Heart left ventricle (tissue), 16 donors: ENCODE measurements around the gene LRP1. TPM values are rescaled to one million over a fixed set of nuclear protein-coding genes. Genes with fewer than 3 reads are reported as not detected.

Experiments used
- ATAC-seq, 4 donors: fragments of 200-7000 bp; cut with Tn5 transposase; one replicate each; pipeline ENCODE4 v1.9.1; 2020 to 2022; ENCODE audit warnings: moderate library complexity in 4 of 4, mild to moderate bottlenecking in 3 of 4, moderate number of reproducible peaks in 1 of 4
- DNase-seq, 5 donors: peaks; one replicate each; pipeline ENCODE4 v3.0.0-alpha.2; 2020
- H3K27ac ChIP-seq, 12 donors: fragments of 200-600 bp; sonication (generic) in 4 of 12; one replicate each; pipeline versions ENCODE4 v1.5.0 to v1.8.0; 2016 to 2022; ENCODE audit warnings: mild to moderate bottlenecking in 2 of 12
- H3K27me3 ChIP-seq, 9 donors: fragments of 200-600 bp; sonication (generic) in 2 of 9; one replicate each; pipeline versions ENCODE4 v1.5.1 to v1.8.0; 2016 to 2022; ENCODE audit warnings: mild to moderate bottlenecking in 3 of 9
- H3K36me3 ChIP-seq, 9 donors: fragments of 200-600 bp; sonication (generic) in 2 of 9; one replicate each; pipeline versions ENCODE4 v1.5.0 to v1.8.0; 2018 to 2022; ENCODE audit warnings: mild to moderate bottlenecking in 2 of 9
- H3K4me1 ChIP-seq, 12 donors: fragments of 200-600 bp; sonication (generic) in 4 of 12; one replicate each; pipeline versions ENCODE4 v1.5.0 to v1.8.0; 2016 to 2022; ENCODE audit warnings: mild to moderate bottlenecking in 3 of 12
- H3K4me3 ChIP-seq, 12 donors: fragments of 200-600 bp; sonication (generic) in 4 of 12; one replicate each; pipeline versions ENCODE4 v1.5.0 to v1.8.0; 2017 to 2022; ENCODE audit warnings: mild to moderate bottlenecking in 9 of 12, moderate library complexity in 4 of 12
- H3K9me3 ChIP-seq, 12 donors: fragments of 200-600 bp; sonication (generic) in 4 of 12; one replicate each; pipeline versions ENCODE4 v1.5.0 to v1.8.0; 2016 to 2022; ENCODE audit warnings: mild to moderate bottlenecking in 1 of 12
- POLR2A ChIP-seq, 2 donors: fragments of 450-650 bp; IDR thresholded peaks; one replicate each; pipeline ENCODE4 v1.6.1; 2017; ENCODE audit warnings: antibody characterized with exemption in 2 of 2, mild to moderate bottlenecking in 2 of 2, moderate library complexity in 2 of 2
- WGBS, 4 donors: extraction: QIAGEN DNeasy Blood & Tissue Kit in 2 of 4; methylation state at CpG; one replicate each; pipeline versions ENCODE4 v1.1.5 to v1.1.7; 2013 to 2018; 5-methylcytosine and 5-hydroxymethylcytosine counted together
- intact Hi-C, 10 donors: fragments of 100-400 bp; cut with DNase I; formaldehyde crosslinking; loops; one replicate each; pipeline versions ENCODE4 v1.11.1 to v1.14.2; 2022
- polyA plus RNA-seq, 2 donors: library from polyadenylated mRNA; stranded (reverse); fragments of 200-250 nt; gene quantifications; one replicate each; pipeline ENCODE4 v1.2.3, GENCODE V29; 2013
- total RNA-seq, 9 donors: library from RNA; depleted of rRNA in 2 of 9; stranded (reverse); fragments of >200 nt in 2 of 9; fragmentation: NEBNext Ultra II Directional in 3 of 9; extraction: Animal tissue kit (Norgen Biotek cat#: 25700) in 3 of 9; gene quantifications; one replicate each; pipeline versions ENCODE4 v1.1.0 to v1.2.4, GENCODE V29; 2016 to 2023
- TF ChIP-seq, protein P1 (sequence below), 12 donors: fragments of 200-600 bp; sonication (generic) in 4 of 12; IDR thresholded peaks; one replicate each; pipeline versions ENCODE4 v1.5.0 to v1.8.0; 2018 to 2022; ENCODE audit warnings: antibody characterized with exemption in 12 of 12, mild to moderate bottlenecking in 5 of 12
- donor health status: ischemic (EF 13 %, LVEDD 7.1; RV severe dilation, severe dysfunction).
- donor health status: healthy with polysubstance abuse.
- donor health status: DM: no; HTN: yes; CAD: no.
- donor health status: DM: no; HTN: no; CAD: no.
- donor health status: ischemic (EF 25% LVEDD 6.9; RV normal size, moderate dysfunction).
- donor health status: ischemic (EF 25% LVEDD 5.7; RV mildly dilated, moderate dysfunction).
- donor health status: healthy.
- donor health status: DM: yes; HTN: yes; CAD: no.
- donor health status: ischemic (EF 35%, LVEDD 5.7; RV mildly dilated, moderate dysfunction).
- donor health status: nonischemic (EF 11% LVEDD 7.7; RV severe dilation, severe dysfunction).
- donor health status: DM: yes; HTN: yes; CAD: no.
- donor health status: PGD.
- donor health status: ischemic (EF 29% LVEDD 5.4; RV normal size, mild dysfunction).
- donor health status: nonischemic (EF 23%, LVEDD 6.1; RV moderate dilation, normal function).

Gene LRP1
- total and polyA plus RNA-seq, 11 donors, result 23.0 to 316 (median 69.0) TPM

DNA sequence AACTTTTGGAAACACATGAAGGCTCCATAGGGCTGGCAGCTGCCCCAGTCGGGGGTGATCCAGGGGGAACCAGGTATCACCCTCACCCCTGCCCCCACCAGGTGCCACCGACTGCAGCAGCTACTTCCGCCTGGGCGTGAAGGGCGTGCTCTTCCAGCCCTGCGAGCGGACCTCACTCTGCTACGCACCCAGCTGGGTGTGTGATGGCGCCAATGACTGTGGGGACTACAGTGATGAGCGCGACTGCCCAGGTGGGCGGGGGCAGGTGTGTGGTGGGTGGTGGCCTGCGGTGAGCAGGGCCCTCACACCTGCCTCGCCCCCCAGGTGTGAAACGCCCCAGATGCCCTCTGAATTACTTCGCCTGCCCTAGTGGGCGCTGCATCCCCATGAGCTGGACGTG lies 66.0 kb downstream of the LRP1 start:
- intact Hi-C loops, result no loop called here
- no peaks in the 10 kb centered on the region for H3K9me3 ChIP-seq
- peaks cover 0 to 17% (median 8%) of the 10 kb centered on the region in 12 donors for H3K4me1 ChIP-seq
- TF ChIP-seq, protein P1, sequence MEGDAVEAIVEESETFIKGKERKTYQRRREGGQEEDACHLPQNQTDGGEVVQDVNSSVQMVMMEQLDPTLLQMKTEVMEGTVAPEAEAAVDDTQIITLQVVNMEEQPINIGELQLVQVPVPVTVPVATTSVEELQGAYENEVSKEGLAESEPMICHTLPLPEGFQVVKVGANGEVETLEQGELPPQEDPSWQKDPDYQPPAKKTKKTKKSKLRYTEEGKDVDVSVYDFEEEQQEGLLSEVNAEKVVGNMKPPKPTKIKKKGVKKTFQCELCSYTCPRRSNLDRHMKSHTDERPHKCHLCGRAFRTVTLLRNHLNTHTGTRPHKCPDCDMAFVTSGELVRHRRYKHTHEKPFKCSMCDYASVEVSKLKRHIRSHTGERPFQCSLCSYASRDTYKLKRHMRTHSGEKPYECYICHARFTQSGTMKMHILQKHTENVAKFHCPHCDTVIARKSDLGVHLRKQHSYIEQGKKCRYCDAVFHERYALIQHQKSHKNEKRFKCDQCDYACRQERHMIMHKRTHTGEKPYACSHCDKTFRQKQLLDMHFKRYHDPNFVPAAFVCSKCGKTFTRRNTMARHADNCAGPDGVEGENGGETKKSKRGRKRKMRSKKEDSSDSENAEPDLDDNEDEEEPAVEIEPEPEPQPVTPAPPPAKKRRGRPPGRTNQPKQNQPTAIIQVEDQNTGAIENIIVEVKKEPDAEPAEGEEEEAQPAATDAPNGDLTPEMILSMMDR (IDR thresholded peaks at IDR 0.05), result no peak
- no peak for TF ChIP-seq POLR2A (IDR thresholded peaks at IDR 0.05)
- H3K4me3 ChIP-seq, result no peak overlapping the region
- no peak overlapping the region for H3K27ac ChIP-seq
- no peak for ATAC-seq
- DNase-seq, result no peak
- H3K27me3 ChIP-seq, result no peaks in the 10 kb centered on the region
- peaks cover 0 to 99% (median 88%) of the 10 kb centered on the region in 9 donors for H3K36me3 ChIP-seq
- WGBS, 4 donors, result 90 to 94% (median 93%) methylated on average over 13 to 18 of the region's 18 CpGs

DNA sequence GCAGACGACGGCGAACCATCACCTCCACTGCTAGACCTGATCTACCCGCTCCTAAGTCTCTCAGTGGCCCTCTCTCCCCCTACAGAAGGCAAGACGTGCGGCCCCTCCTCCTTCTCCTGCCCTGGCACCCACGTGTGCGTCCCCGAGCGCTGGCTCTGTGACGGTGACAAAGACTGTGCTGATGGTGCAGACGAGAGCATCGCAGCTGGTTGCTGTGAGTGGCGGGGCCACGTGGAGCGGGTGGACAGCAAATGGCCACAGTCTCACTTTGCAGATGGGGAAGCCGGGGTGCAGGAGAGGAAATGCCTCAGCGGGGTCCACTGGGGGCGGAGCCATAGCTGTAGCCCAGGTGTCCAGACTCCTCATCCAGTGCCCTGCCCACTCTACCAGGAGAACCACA lies 66.9 kb downstream of the LRP1 start:
- Histone ChIP-seq H3K4me1 (peaks cover 0 to 8% (median 2%) of the 10 kb centered on the region in 12 donors), H3K4me3 (no peak overlapping the region), H3K27me3 (no peaks in the 10 kb centered on the region), H3K36me3 (peaks cover 0 to 99% (median 96%) of the 10 kb centered on the region in 9 donors), H3K27ac (no peak overlapping the region), H3K9me3 (no peaks in the 10 kb centered on the region)
- intact Hi-C loops, result no loop called here
- WGBS, 4 donors, result 87 to 91% (median 89%) methylated on average over 18 to 19 of the region's 19 CpGs
- ATAC-seq, result no peak
- TF ChIP-seq POLR2A (IDR thresholded peaks at IDR 0.05), result no peak
- TF ChIP-seq, protein P1 (IDR thresholded peaks at IDR 0.05), result no peak
- DNase-seq, result no peak

DNA sequence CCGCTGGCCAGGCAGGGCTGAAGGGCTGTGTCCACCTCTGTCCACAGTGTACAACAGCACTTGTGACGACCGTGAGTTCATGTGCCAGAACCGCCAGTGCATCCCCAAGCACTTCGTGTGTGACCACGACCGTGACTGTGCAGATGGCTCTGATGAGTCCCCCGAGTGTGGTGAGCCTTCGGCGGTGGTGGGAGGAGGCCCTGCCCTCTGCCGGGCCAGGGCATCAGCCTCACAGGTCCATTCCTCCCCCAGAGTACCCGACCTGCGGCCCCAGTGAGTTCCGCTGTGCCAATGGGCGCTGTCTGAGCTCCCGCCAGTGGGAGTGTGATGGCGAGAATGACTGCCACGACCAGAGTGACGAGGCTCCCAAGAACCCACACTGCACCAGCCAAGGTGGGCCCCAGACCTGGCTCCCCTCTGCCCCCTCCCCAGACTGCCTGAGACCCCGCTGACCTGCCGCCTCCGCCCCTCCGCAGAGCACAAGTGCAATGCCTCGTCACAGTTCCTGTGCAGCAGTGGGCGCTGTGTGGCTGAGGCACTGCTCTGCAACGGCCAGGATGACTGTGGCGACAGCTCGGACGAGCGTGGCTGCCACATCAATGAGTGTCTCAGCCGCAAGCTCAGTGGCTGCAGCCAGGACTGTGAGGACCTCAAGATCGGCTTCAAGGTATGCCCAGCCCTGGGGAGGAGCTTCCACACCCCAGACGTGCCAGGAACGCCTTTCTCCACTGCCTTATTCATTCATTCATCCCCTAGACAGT lies 67.5 kb downstream of the LRP1 start:
- intact Hi-C loops, result no loop called here
- no peak for ATAC-seq
- 76 to 89% (median 84%) methylated on average over 10 to 34 of the region's 34 CpGs for WGBS, 4 donors

DNA sequence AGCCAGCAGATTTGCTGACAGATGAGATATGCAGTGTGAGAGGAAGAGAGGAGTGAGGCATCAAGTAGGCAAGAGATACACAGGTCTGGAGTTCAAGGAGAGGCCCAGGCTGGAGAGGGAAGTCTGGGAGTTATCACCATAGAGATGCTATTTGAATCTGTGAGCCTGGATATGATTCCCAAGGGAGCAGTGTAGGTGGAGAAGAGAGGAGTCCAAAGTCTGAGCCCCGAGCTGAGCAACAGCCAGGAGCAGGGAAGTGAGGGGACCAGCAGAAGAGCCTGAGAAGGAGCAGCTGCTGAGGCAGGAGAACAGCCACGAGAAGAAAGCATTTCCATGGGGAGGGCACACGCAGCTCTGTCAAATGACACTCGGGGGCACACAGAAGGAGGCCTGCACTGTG lies 68.2 kb downstream of the LRP1 start:
- Histone ChIP-seq H3K36me3 (peaks cover 0 to 99% (median 96%) of the 10 kb centered on the region in 9 donors), H3K4me1 (no peaks in the 10 kb centered on the region), H3K4me3 (no peak overlapping the region), H3K9me3 (no peaks in the 10 kb centered on the region), H3K27ac (no peak overlapping the region), H3K27me3 (no peaks in the 10 kb centered on the region)
- ATAC-seq (no peak), DNase-seq (no peak)
- WGBS, 4 donors, result 65 to 79% (median 76%) methylated on average over 4 of the region's 4 CpGs
- no peak for TF ChIP-seq POLR2A (IDR thresholded peaks at IDR 0.05)
- TF ChIP-seq, protein P1 (IDR thresholded peaks at IDR 0.05), result no peak
- intact Hi-C loops, result no loop called here

More for the DNA sequence above, 67.5 kb downstream of the LRP1 start:
- Histone ChIP-seq H3K36me3 (peaks cover 0 to 99% (median 96%) of the 10 kb centered on the region in 9 donors), H3K4me3 (no peak overlapping the region), H3K9me3 (no peaks in the 10 kb centered on the region), H3K4me1 (peaks cover 0 to 2% (median 0%) of the 10 kb centered on the region in 12 donors), H3K27me3 (no peaks in the 10 kb centered on the region), H3K27ac (no peak overlapping the region)
- no peak for TF ChIP-seq POLR2A (IDR thresholded peaks at IDR 0.05)
- TF ChIP-seq, protein P1 (IDR thresholded peaks at IDR 0.05), result no peak
- DNase-seq, result no peak
